H9 (cell line): ENCODE data around the gene THAP3. TPM values are rescaled to one million over a fixed set of nuclear protein-coding genes. Genes with fewer than 3 reads are reported as not detected.

Experiments
- DNase-seq: peaks from one replicate; pipeline ENCODE4 v3.0.0-alpha.2; 2017
- H2AFZ ChIP-seq: one replicate; pipeline ENCODE4 v1.6.1; 2013; ENCODE audit warnings: mild to moderate bottlenecking, low read length, control low read depth, moderate library complexity
- H2AK5ac ChIP-seq: 2 replicates; pipeline ENCODE4 v1.6.1; 2013; ENCODE audit warnings: low read length, control low read depth, mixed read lengths; ENCODE audit not compliant: insufficient read length
- H2BK120ac ChIP-seq: one replicate; pipeline ENCODE4 v1.6.1; 2013; ENCODE audit warnings: low read depth, mild to moderate bottlenecking, low read length, control low read depth, inconsistent platforms; ENCODE audit not compliant: poor library complexity, severe bottlenecking
- H2BK12ac ChIP-seq: 2 replicates; pipeline ENCODE4 v1.6.1; 2013; ENCODE audit warnings: low read length, control low read depth, mixed read lengths, low read depth; ENCODE audit not compliant: insufficient read length
- H2BK15ac ChIP-seq: 2 replicates; pipeline ENCODE4 v1.6.1; 2013; ENCODE audit warnings: low read depth, low read length, control low read depth
- H2BK20ac ChIP-seq: one replicate; pipeline ENCODE4 v1.6.1; 2013; ENCODE audit warnings: low read depth, mild to moderate bottlenecking, low read length, control low read depth, inconsistent platforms; ENCODE audit not compliant: poor library complexity, severe bottlenecking
- H2BK5ac ChIP-seq: 2 replicates; pipeline ENCODE4 v1.6.1; 2013; ENCODE audit warnings: low read length, control low read depth, mixed read lengths; ENCODE audit not compliant: insufficient read length
- H3K14ac ChIP-seq: 2 replicates; pipeline ENCODE4 v1.6.1; 2013; ENCODE audit warnings: low read length, control low read depth; ENCODE audit not compliant: insufficient read depth
- H3K18ac ChIP-seq: 2 replicates; pipeline ENCODE4 v1.6.1; 2013; ENCODE audit warnings: low read depth, mild to moderate bottlenecking, mixed read lengths, low read length, control low read depth; ENCODE audit not compliant: insufficient read length
- H3K23ac ChIP-seq: 2 replicates; pipeline ENCODE4 v1.6.1; 2013; ENCODE audit warnings: low read length, control low read depth, mixed read lengths, low read depth; ENCODE audit not compliant: insufficient read length
- H3K23me2 ChIP-seq: 2 replicates; pipeline ENCODE4 v1.6.1; 2013; ENCODE audit warnings: low read depth, mild to moderate bottlenecking, mixed read lengths, low read length, control low read depth; ENCODE audit not compliant: insufficient read length, poor library complexity, severe bottlenecking
- H3K27ac ChIP-seq: 2 replicates; pipeline ENCODE4 v1.5.1; 2013; ENCODE audit warnings: low read length, control low read depth, mixed read lengths, low read depth; ENCODE audit not compliant: insufficient read length
- H3K27me3 ChIP-seq: 2 replicates; pipeline ENCODE4 v1.6.1; 2013; ENCODE audit warnings: low read length, control low read depth, inconsistent platforms; ENCODE audit not compliant: insufficient read depth
- H3K4ac ChIP-seq: 2 replicates; pipeline ENCODE4 v1.6.1; 2013; ENCODE audit warnings: low read depth, mild to moderate bottlenecking, control low read depth, inconsistent platforms, low read length, moderate library complexity
- H3K4me1 ChIP-seq: 2 replicates; pipeline ENCODE4 v1.6.1; 2013; ENCODE audit warnings: low read length, control low read depth, inconsistent platforms; ENCODE audit not compliant: insufficient read depth
- H3K4me2 ChIP-seq: 2 replicates; pipeline ENCODE4 v1.6.1; 2013; ENCODE audit warnings: low read length, control low read depth, mixed read lengths; ENCODE audit not compliant: insufficient read length, insufficient read depth
- H3K56ac ChIP-seq: 2 replicates; pipeline ENCODE4 v1.6.1; 2013; ENCODE audit warnings: low read depth, mild to moderate bottlenecking, mixed read lengths, low read length, control low read depth; ENCODE audit not compliant: insufficient read length
- H3K79me1 ChIP-seq: 2 replicates; pipeline ENCODE4 v1.6.1; 2013; ENCODE audit warnings: low read depth, mild to moderate bottlenecking, moderate library complexity, low read length, control low read depth, inconsistent platforms; ENCODE audit not compliant: insufficient read depth, poor library complexity, severe bottlenecking
- H3K79me2 ChIP-seq: 2 replicates; pipeline ENCODE4 v1.6.1; 2013; ENCODE audit warnings: low read length, control low read depth, inconsistent platforms; ENCODE audit not compliant: insufficient read depth
- H3K9ac ChIP-seq: 2 replicates; pipeline ENCODE4 v1.6.1; 2013; ENCODE audit warnings: low read length, control low read depth, mixed read lengths; ENCODE audit not compliant: insufficient read length; ENCODE audit errors: extremely low read depth
- H3K9me3 ChIP-seq: one replicate; pipeline ENCODE4 v1.6.1; 2013; ENCODE audit warnings: low read depth, low read length, inconsistent platforms; ENCODE audit not compliant: control insufficient read depth
- H3T11ph ChIP-seq: one replicate; pipeline ENCODE4 v1.6.1; 2013; ENCODE audit warnings: mild to moderate bottlenecking, low read length, control low read depth, inconsistent platforms
- H4K20me1 ChIP-seq: one replicate; pipeline ENCODE4 v1.6.1; 2013; ENCODE audit not compliant: control insufficient read depth, insufficient read length, insufficient read depth
- H4K5ac ChIP-seq: 2 replicates; pipeline ENCODE4 v1.6.1; 2013; ENCODE audit warnings: low read depth, mild to moderate bottlenecking, mixed read lengths, low read length, control low read depth; ENCODE audit not compliant: insufficient read length
- H4K8ac ChIP-seq: replicated peaks from 2 replicates; pipeline ENCODE4 v1.6.1; 2013; ENCODE audit warnings: low read length, control low read depth, mixed read lengths, low read depth; ENCODE audit not compliant: insufficient read length
- H4K91ac ChIP-seq: 2 replicates; pipeline ENCODE4 v1.6.1; 2013; ENCODE audit warnings: low read depth, mild to moderate bottlenecking, moderate library complexity, mixed read lengths, low read length, control low read depth; ENCODE audit not compliant: insufficient read length
- H3K27ac Mint-ChIP-seq, 3 experiments: 2 replicates in 2 of 3; 3 replicates in 1 of 3; pipeline ENCODE4 v1.8.0; 2020 to 2021; ENCODE audit warnings: mixed read lengths in 3 of 3, mild to moderate bottlenecking in 1 of 3, moderate library complexity in 1 of 3
- H3K27me3 Mint-ChIP-seq: 2 replicates; pipeline ENCODE4 v1.8.0; 2021; ENCODE audit warnings: low read depth, mild to moderate bottlenecking, moderate library complexity, mixed read lengths
- H3K36me3 Mint-ChIP-seq, 3 experiments: 2 replicates in 2 of 3; 3 replicates in 1 of 3; pipeline ENCODE4 v1.8.0; 2020 to 2021; ENCODE audit warnings: low read depth in 3 of 3, mixed read lengths in 3 of 3; ENCODE audit not compliant: insufficient read depth in 1 of 3
- H3K4me1 Mint-ChIP-seq, 2 experiments: 2 replicates each; pipeline ENCODE4 v1.8.0; 2020; ENCODE audit warnings: mixed read lengths in 2 of 2
- H3K4me3 Mint-ChIP-seq, 2 experiments: 2 replicates in 1 of 2; 3 replicates in 1 of 2; pipeline ENCODE4 v1.8.0; 2020 to 2021; ENCODE audit warnings: mild to moderate bottlenecking in 2 of 2, mixed read lengths in 2 of 2, moderate library complexity in 1 of 2
- H3K9me3 Mint-ChIP-seq, 2 experiments: 2 replicates in 1 of 2; 3 replicates in 1 of 2; pipeline ENCODE4 v1.8.0; 2020; ENCODE audit warnings: mild to moderate bottlenecking in 2 of 2, mixed read lengths in 2 of 2, moderate library complexity in 1 of 2
- CTCF ChIP-seq: fragments of 200-600 bp; sonication (generic); conservative IDR thresholded peaks from 3 replicates; pipeline ENCODE4 v1.8.0; 2021; ENCODE audit warnings: antibody characterized with exemption, mild to moderate bottlenecking
- WGBS: extraction: QIAGEN DNeasy Blood & Tissue Kit; methylation state at CpG from one replicate; pipeline ENCODE4 v1.1.7; 2013; ENCODE audit warnings: missing lambda C conversion rate, low lambda C conversion rate, mixed read lengths; ENCODE audit not compliant: insufficient read length; ENCODE audit errors: extremely low coverage; 5-methylcytosine and 5-hydroxymethylcytosine counted together
- total RNA-seq: library from RNA; stranded (reverse); gene quantifications from 2 replicates; pipeline ENCODE4 v1.2.1, GENCODE V29; 2021

Gene THAP3
- total RNA-seq, 1 experiment from 2014 or later, result 15.3 TPM

GRCh38 chr1:6586404-6586816 is 38.3 kb upstream of the THAP3 start:
- WGBS, result no CpG with 5 or more reads among the region's 11 CpGs
- Histone ChIP-seq H3K9me3 (no peaks in the 10 kb centered on the region), H3K9ac (no peak overlapping the region)

More at GRCh38 chr1:6586404-6586816, 38.3 kb upstream of the THAP3 start:
- Histone ChIP-seq H2BK5ac (no peak overlapping the region), H3T11ph (no peak overlapping the region), H4K5ac (no peak overlapping the region), H2AFZ (no peak overlapping the region), H3K79me2 (no peaks in the 10 kb centered on the region), H3K27me3 (no peaks in the 10 kb centered on the region), H3K56ac (no peak overlapping the region), H3K23me2 (no peaks in the 10 kb centered on the region), H3K4ac (no peak overlapping the region), H3K23ac (no peak overlapping the region), H3K4me2 (no peak overlapping the region), H2BK15ac (no peak overlapping the region), H3K14ac (no peak overlapping the region; the same call in 1 of the 2 replicates), H2AK5ac (no peak overlapping the region), H4K91ac (no peak overlapping the region), H3K18ac (no peak overlapping the region), H2BK12ac (no peak overlapping the region), H3K4me1 (no peaks in the 10 kb centered on the region), H4K8ac (no peak overlapping the region), H2BK20ac (no peak overlapping the region), H3K79me1 (no peaks in the 10 kb centered on the region), H4K20me1 (no peaks in the 10 kb centered on the region), H2BK120ac (no peak overlapping the region), H3K27ac (no peak overlapping the region)
- Mint-ChIP-seq H3K36me3 (peaks cover 9 to 44% (median 31%) of the 10 kb centered on the region in 3 experiments; a peak in 6 of 7 replicates), H3K27me3 (no peaks in the 10 kb centered on the region), H3K4me3 (no peak overlapping the region), H3K9me3 (no peaks in the 10 kb centered on the region), H3K4me1 (peaks cover 0 to 3% of the 10 kb centered on the region in 2 experiments; a peak in 2 of 4 replicates), H3K27ac (no peak overlapping the region)
- no peak for DNase-seq
- no peak for TF ChIP-seq CTCF
